ENCODE results near the gene ARMC8. TPM values are rescaled to one million over a fixed set of nuclear protein-coding genes. Genes with fewer than 3 reads are reported as not detected.

ARMC8 gene
- total and polyA plus RNA-seq, 2 donors (not counting 1 experiment from before 2014, with no cell fraction given): 35.3 to 81.1 TPM

DNA sequence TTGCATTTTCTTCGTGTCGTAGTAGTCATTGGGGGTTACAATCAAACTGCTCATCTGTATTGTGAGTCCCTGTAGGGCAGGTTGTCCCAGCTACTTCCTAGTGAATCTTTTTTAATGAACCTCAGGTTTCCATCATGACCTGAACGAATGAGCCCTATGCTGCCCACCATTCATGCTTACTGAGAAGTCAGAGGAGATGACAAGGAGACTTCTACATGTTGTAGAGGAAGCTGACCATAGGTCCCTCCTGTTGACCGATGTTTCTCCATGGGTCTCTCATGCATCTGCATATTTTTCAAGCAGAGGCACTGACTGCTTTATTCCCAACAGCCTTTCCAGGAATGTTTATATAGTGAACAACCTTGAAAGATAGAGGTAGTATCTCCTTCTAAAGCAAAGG lies 147.5 kb downstream of the ARMC8 start:
- no peaks in the 10 kb centered on the region for H3K36me3 ChIP-seq (replicated peaks in 1 of 2; ENCODE audit: control extremely low read depth in 1 of 2, control insufficient read depth in 1 of 2, extremely low read depth in 1 of 2, insufficient read depth in 2 of 2, low read length in 1 of 2)
- TF ChIP-seq EZH2 (IDR thresholded peaks at IDR 0.05; ENCODE audit: borderline replicate concordance, insufficient read depth, low read depth, low read length, poor library complexity, severe bottlenecking): no peak
- TF ChIP-seq, protein P1, sequence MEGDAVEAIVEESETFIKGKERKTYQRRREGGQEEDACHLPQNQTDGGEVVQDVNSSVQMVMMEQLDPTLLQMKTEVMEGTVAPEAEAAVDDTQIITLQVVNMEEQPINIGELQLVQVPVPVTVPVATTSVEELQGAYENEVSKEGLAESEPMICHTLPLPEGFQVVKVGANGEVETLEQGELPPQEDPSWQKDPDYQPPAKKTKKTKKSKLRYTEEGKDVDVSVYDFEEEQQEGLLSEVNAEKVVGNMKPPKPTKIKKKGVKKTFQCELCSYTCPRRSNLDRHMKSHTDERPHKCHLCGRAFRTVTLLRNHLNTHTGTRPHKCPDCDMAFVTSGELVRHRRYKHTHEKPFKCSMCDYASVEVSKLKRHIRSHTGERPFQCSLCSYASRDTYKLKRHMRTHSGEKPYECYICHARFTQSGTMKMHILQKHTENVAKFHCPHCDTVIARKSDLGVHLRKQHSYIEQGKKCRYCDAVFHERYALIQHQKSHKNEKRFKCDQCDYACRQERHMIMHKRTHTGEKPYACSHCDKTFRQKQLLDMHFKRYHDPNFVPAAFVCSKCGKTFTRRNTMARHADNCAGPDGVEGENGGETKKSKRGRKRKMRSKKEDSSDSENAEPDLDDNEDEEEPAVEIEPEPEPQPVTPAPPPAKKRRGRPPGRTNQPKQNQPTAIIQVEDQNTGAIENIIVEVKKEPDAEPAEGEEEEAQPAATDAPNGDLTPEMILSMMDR (IDR thresholded peaks at IDR 0.05): no peak
- no peak overlapping the region for H3K27ac ChIP-seq (ENCODE audit: low read length in 2 of 2)
- no peak overlapping the region for H2AFZ ChIP-seq (ENCODE audit: insufficient read depth, low read depth, low read length, poor library complexity, severe bottlenecking)
- Mint-ChIP-seq H3K27ac (no peak overlapping the region), H3K4me1 (peaks cover 4% of the 10 kb centered on the region), H3K9me3 (ENCODE audit: insufficient read depth) (no peaks in the 10 kb centered on the region), H3K27me3 (peaks cover 46% of the 10 kb centered on the region), H3K4me3 (no peak overlapping the region)
- ChIA-PET POLR2A (no interaction called here), CTCF (no interaction called here)
- no peak overlapping the region for H3K9ac ChIP-seq (ENCODE audit: low read length)
- WGBS (ENCODE audit: insufficient coverage): 100% methylated on average over 2 of the region's 4 CpGs
- no peak for ATAC-seq (ENCODE audit: low read depth)
- H3K27me3 ChIP-seq (replicated peaks in 1 of 4; ENCODE audit: control extremely low read depth in 1 of 4, control insufficient read depth in 3 of 4, insufficient read depth in 4 of 4, low read length in 3 of 4): peaks cover 0 to 14% (median 2%) of the 10 kb centered on the region in 4 experiments
- no peak overlapping the region for H3K4me2 ChIP-seq (replicated peaks; ENCODE audit: low read depth, low read length, poor library complexity, severe bottlenecking)
- no peak overlapping the region for H3K4me3 ChIP-seq (ENCODE audit: control extremely low read depth in 1 of 5, extremely low read depth in 1 of 5, insufficient read depth in 1 of 5, low read depth in 2 of 5, low read length in 4 of 5)
- peaks cover 0 to 4% (median 0%) of the 10 kb centered on the region in 3 donors for H3K9me3 ChIP-seq (ENCODE audit: control extremely low read depth in 1 of 3, control insufficient read depth in 2 of 3, insufficient read depth in 1 of 3, low read length in 2 of 3)
- no peak for DNase-seq
- H3K79me2 ChIP-seq (ENCODE audit: control insufficient read depth, insufficient read depth, low read length): no peaks in the 10 kb centered on the region
- intact Hi-C loops (cut with micrococcal nuclease): loop anchor here (5.0 kb wide), 1 partner anchor 583 kb away; no protein-coding TSS in a partner anchor
- peaks cover 0 to 4% of the 10 kb centered on the region in 2 donors for H3K4me1 ChIP-seq (ENCODE audit: control insufficient read depth in 2 of 2, insufficient read depth in 2 of 2, low read length in 2 of 2)
- H4K20me1 ChIP-seq (ENCODE audit: control insufficient read depth, insufficient read depth, low read length, poor library complexity, severe bottlenecking): no peaks in the 10 kb centered on the region

DNA sequence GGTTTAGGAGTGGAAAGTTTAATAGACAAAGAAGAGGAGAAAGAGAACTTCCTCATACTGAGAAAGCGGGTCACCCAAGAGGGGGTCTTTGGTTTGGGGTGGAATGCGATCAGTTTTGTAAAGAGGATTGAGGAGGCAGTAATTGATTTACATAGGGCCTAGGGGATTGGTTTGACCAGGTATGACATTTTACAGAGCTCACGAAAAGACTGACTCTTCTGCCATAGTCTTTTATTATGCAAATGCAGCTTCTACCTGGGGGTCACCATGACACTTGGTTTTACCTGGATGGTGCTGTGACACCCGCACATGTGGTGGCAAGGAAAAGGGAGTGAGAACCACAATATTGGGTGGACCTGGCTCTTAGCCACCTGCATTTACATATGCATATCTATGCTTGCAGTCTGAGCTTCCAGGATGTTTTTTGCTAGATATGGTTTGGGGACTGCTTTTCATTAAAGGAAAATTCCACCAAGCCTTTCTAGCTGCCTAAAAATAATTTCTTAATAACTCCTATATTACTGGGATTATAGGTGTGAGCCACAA lies 149.4 kb downstream of the ARMC8 start:
- Mint-ChIP-seq H3K27me3 (peaks cover 46% of the 10 kb centered on the region), H3K27ac (no peak overlapping the region), H3K4me1 (no peaks in the 10 kb centered on the region), H3K4me3 (no peak overlapping the region), H3K9me3 (ENCODE audit: insufficient read depth) (peaks cover 2% of the 10 kb centered on the region)
- Histone ChIP-seq H3K27me3 (replicated peaks in 1 of 4; ENCODE audit: control extremely low read depth in 1 of 4, control insufficient read depth in 3 of 4, insufficient read depth in 4 of 4, low read length in 3 of 4) (peaks cover 0 to 13% (median 2%) of the 10 kb centered on the region in 4 experiments), H3K27ac (ENCODE audit: low read length in 2 of 2) (no peak overlapping the region), H4K20me1 (ENCODE audit: control insufficient read depth, insufficient read depth, low read length, poor library complexity, severe bottlenecking) (no peaks in the 10 kb centered on the region), H3K9me3 (ENCODE audit: control extremely low read depth in 1 of 3, control insufficient read depth in 2 of 3, insufficient read depth in 1 of 3, low read length in 2 of 3) (peaks cover 0 to 4% (median 0%) of the 10 kb centered on the region in 3 donors), H2AFZ (ENCODE audit: insufficient read depth, low read depth, low read length, poor library complexity, severe bottlenecking) (no peak overlapping the region), H3K4me2 (replicated peaks; ENCODE audit: low read depth, low read length, poor library complexity, severe bottlenecking) (no peak overlapping the region), H3K9ac (ENCODE audit: low read length) (no peak overlapping the region), H3K36me3 (replicated peaks in 1 of 2; ENCODE audit: control extremely low read depth in 1 of 2, control insufficient read depth in 1 of 2, extremely low read depth in 1 of 2, insufficient read depth in 2 of 2, low read length in 1 of 2) (no peaks in the 10 kb centered on the region), H3K79me2 (ENCODE audit: control insufficient read depth, insufficient read depth, low read length) (no peaks in the 10 kb centered on the region), H3K4me3 (ENCODE audit: control extremely low read depth in 1 of 5, extremely low read depth in 1 of 5, insufficient read depth in 1 of 5, low read depth in 2 of 5, low read length in 4 of 5) (no peak overlapping the region), H3K4me1 (ENCODE audit: control insufficient read depth in 2 of 2, insufficient read depth in 2 of 2, low read length in 2 of 2) (no peaks in the 10 kb centered on the region)
- CTCF ChIA-PET: interaction anchor here (0.6 kb wide), 1 partner anchor 1346 kb away, joined by 4 read pairs; no protein-coding TSS in a partner anchor
- no peak for DNase-seq
- no peak for TF ChIP-seq EZH2 (IDR thresholded peaks at IDR 0.05; ENCODE audit: borderline replicate concordance, insufficient read depth, low read depth, low read length, poor library complexity, severe bottlenecking)
- TF ChIP-seq, protein P1 (IDR thresholded peaks at IDR 0.05): no peak
- 79% methylated on average over 2 of the region's 4 CpGs for WGBS (ENCODE audit: insufficient coverage)
- POLR2A ChIA-PET: interaction anchor here (0.7 kb wide), 1 partner anchor 1061 kb away, joined by 7 read pairs; no protein-coding TSS in a partner anchor
- ATAC-seq (ENCODE audit: low read depth): no peak
- intact Hi-C loops (cut with micrococcal nuclease): no loop called here

Measured in B cell (primary cell).